T-cell (primary cell): ENCODE measurements around the gene SLC9A1. TPM values are rescaled to one million over a fixed set of nuclear protein-coding genes. Genes with fewer than 3 reads are reported as not detected.
"Not testable (repeated sequence)": the region's sequence is repeated elsewhere in the genome, so short reads cannot be mapped to it uniquely, and the experiment has no call there.

Experiments
- ATAC-seq, 4 experiments: fragments of 200-7000 bp in 3 of 4; fragments of 150-1000 bp in 1 of 4; cut with Tn5 transposase; replicated peaks in 1 of 4; 1 replicate in 3 of 4; 2 replicates in 1 of 4; pipeline ENCODE4 v1.10.0; 2021; ENCODE audit warnings: moderate library complexity in 3 of 4, mild to moderate bottlenecking in 2 of 4, moderate number of reproducible peaks in 1 of 4
- CTCF ChIA-PET, 2 donors: fragments of 300-600 bp; sonication (Branson Sonifier 250); formaldehyde crosslinking; loops; one replicate each; lab custom pipeline; 2022; ENCODE audit warnings: antibody characterized with exemption in 2 of 2; lab: Charles Lee
- POLR2A ChIA-PET, 2 donors: fragments of 300-600 bp; sonication (Branson Sonifier 250); formaldehyde crosslinking; loops; one replicate each; lab custom pipeline; 2022; ENCODE audit warnings: antibody characterized with exemption in 2 of 2; lab: Charles Lee
- DNase-seq, 35 experiments: peaks; one replicate each; pipeline versions ENCODE4 v3.0.0 to v3.0.0-alpha.2; 2013 to 2023
- H3K27ac ChIP-seq: one replicate; pipeline ENCODE4 v1.5.1; 2013; ENCODE audit warnings: low read length
- H3K27me3 ChIP-seq, 2 experiments: replicated peaks in 1 of 2; 1 replicate in 1 of 2; 2 replicates in 1 of 2; pipeline versions ENCODE4 v1.6.1 to v1.7.0; 2013; ENCODE audit warnings: low read length in 1 of 2, mixed read lengths in 1 of 2; ENCODE audit not compliant: control insufficient read depth in 2 of 2, insufficient read depth in 2 of 2; ENCODE audit errors: extremely low read depth in 1 of 2
- H3K36me3 ChIP-seq, 2 donors: 1 replicate in 1 of 2; 2 replicates in 1 of 2; pipeline versions ENCODE4 v1.6.1 to v1.7.0; 2013; ENCODE audit warnings: low read length in 1 of 2; ENCODE audit not compliant: control insufficient read depth in 2 of 2, insufficient read depth in 1 of 2; ENCODE audit errors: extremely low read depth in 1 of 2
- H3K4me1 ChIP-seq, 2 experiments: 1 replicate in 1 of 2; 2 replicates in 1 of 2; pipeline versions ENCODE4 v1.6.1 to v1.7.0; 2013; ENCODE audit warnings: low read length in 2 of 2, mixed read lengths in 1 of 2; ENCODE audit not compliant: insufficient read depth in 2 of 2, control insufficient read depth in 1 of 2; ENCODE audit errors: extremely low read depth in 1 of 2
- H3K4me3 ChIP-seq, 2 donors: 1 replicate in 1 of 2; 2 replicates in 1 of 2; pipeline versions ENCODE4 v1.5.1 to v1.7.0; 2013; ENCODE audit warnings: mild to moderate bottlenecking in 2 of 2, low read length in 1 of 2, moderate library complexity in 1 of 2; ENCODE audit not compliant: control insufficient read depth in 1 of 2; ENCODE audit errors: extremely low read depth in 1 of 2
- H3K9me3 ChIP-seq: 2 replicates; pipeline ENCODE4 v1.7.0; 2013
- H3K27ac Mint-ChIP-seq, 2 donors: one replicate each; pipeline ENCODE4 v1.8.0; 2020 to 2021; ENCODE audit warnings: mild to moderate bottlenecking in 2 of 2, mixed read lengths in 2 of 2
- H3K27me3 Mint-ChIP-seq, 2 donors: one replicate each; pipeline ENCODE4 v1.8.0; 2021 to 2022; ENCODE audit warnings: mixed read lengths in 2 of 2
- H3K36me3 Mint-ChIP-seq: one replicate; pipeline ENCODE4 v1.8.0; 2021; ENCODE audit warnings: mixed read lengths
- H3K4me1 Mint-ChIP-seq, 3 donors: one replicate each; pipeline ENCODE4 v1.8.0; 2020 to 2022; ENCODE audit warnings: mixed read lengths in 3 of 3, mild to moderate bottlenecking in 1 of 3
- H3K4me3 Mint-ChIP-seq, 3 donors: one replicate each; pipeline ENCODE4 v1.8.0; 2020 to 2022; ENCODE audit warnings: mild to moderate bottlenecking in 3 of 3, mixed read lengths in 3 of 3, moderate library complexity in 3 of 3
- H3K9me3 Mint-ChIP-seq, 3 donors: one replicate each; pipeline ENCODE4 v1.8.0; 2020 to 2022; ENCODE audit warnings: mixed read lengths in 3 of 3
- WGBS: methylation state at CpG from one replicate; pipeline ENCODE4 v1.1.5; 2013; ENCODE audit warnings: missing lambda C conversion rate; ENCODE audit not compliant: insufficient coverage; 5-methylcytosine and 5-hydroxymethylcytosine counted together
- total RNA-seq, 35 experiments: library from RNA in 6 of 35; stranded (reverse) in 6 of 35; fragments of 120-200 nt in 1 of 35; gene quantifications; one replicate each; pipeline versions ENCODE4 v1.2.1 to v1.2.4 and lab custom pipeline; 2013 to 2026

SLC9A1 gene
- total RNA-seq (10 to 100 TPM; 14.6 to 24.4 (median 18.5) TPM), total RNA-seq (lab: John Stamatoyannopoulos, UW) (6.8 to 38.6 (median 13.5) reads per million in 29 experiments)
- 9.2 TPM for total RNA-seq (2013)

DNA sequence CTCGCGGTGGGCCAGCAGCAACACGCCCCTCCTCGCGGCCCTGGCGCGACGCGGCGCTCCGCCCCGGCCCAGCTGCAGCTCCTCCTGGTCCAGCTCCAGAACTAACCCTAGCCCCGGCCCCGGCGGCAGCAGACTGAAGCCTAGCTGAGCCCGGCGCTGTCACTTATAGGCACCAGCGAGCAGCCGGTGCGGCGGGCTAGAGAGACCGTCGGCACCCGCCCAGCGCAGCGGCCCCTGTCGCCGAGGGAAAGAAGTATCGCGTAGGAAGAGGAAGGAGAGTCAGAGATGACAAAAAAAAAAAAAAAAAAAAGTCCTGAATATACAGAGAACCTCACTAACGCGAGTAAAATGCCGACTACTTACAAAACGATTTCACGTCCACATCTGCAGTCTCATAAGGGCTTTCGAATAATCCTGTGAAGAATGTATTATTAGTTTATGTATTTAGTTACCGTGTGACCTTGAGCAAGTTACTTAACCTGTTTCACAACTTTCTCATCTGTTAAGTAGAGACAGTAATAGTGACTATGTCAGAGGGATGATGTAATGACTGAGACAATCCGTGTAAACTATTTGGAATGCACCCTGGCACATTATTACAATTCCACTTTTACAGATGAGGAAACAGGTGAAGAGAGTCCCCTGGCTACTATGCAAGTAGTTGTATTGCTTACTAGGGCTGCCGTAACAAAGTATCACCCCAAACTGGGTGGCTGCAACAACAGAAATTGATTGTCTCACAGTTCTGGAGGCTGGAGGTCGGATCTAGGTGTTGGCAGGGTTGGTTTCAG is at the start of gene SLC9A1:
TSS of gene SLC9A1 (minus strand) at position 135 of the 791 bp plus-strand sequence. CDS start 791 bp downstream, outside the sequence.
- no peaks in the 10 kb centered on the region for H3K36me3 ChIP-seq
- CTCF ChIA-PET: interaction anchor here in 1 of 2 donors (0.5 to 2.9 kb wide), 16 partner anchors 11 to 644 kb away, joined by 3 to 17 read pairs (median 5); no protein-coding TSS in a partner anchor
- peaks cover 15 to 44% of the 10 kb centered on the region in 2 experiments for H3K4me1 ChIP-seq
- H3K9me3 ChIP-seq: no peaks in the 10 kb centered on the region
- WGBS: 6% methylated on average over 18 of the region's 40 CpGs
- Mint-ChIP-seq H3K4me3 (peak within 1 kb of the TSS; percentile 84 to 93 (median 86)), H3K9me3 (no peaks in the 10 kb centered on the region), H3K27ac (peak within 1 kb of the TSS; percentile 96 to 100), H3K27me3 (no peaks in the 10 kb centered on the region), H3K36me3 (no peaks in the 10 kb centered on the region), H3K4me1 (peaks cover 48 to 55% (median 49%) of the 10 kb centered on the region in 3 donors)
- ATAC-seq (peak; percentile 91 to 98 (median 97)), DNase-seq (peak; percentile 85 to 96 (median 91))
- POLR2A ChIA-PET: interaction anchor here (0.5 to 2.4 kb wide), 17 partner anchors 11 to 1590 kb away, joined by 3 to 23 read pairs (median 5); partner anchors contain the start of gene FAM76A (in 1 of the 2)
- H3K27ac ChIP-seq: peak within 1 kb of the TSS; percentile 98
- H3K27me3 ChIP-seq: no peaks in the 10 kb centered on the region
- peak within 1 kb of the TSS; percentile 84 to 95 for H3K4me3 ChIP-seq

- Histone ChIP-seq H3K4me1 (no peaks in the 10 kb centered on the region), H3K27ac (no peak overlapping the region), H3K9me3 (no peaks in the 10 kb centered on the region), H3K27me3 (peaks cover 0 to 4% of the 10 kb centered on the region in 2 experiments), H3K36me3 (no peaks in the 10 kb centered on the region), H3K4me3 (no peak overlapping the region)
- no peaks in the 10 kb centered on the region for H3K4me1 Mint-ChIP-seq
- WGBS: no CpG with 5 or more reads among the region's 1 CpG
- H3K9me3 Mint-ChIP-seq: no peaks in the 10 kb centered on the region
- DNase-seq (no peak), ATAC-seq (no peak)
- H3K27ac Mint-ChIP-seq: no peak overlapping the region
- ChIA-PET CTCF (interaction anchor here in 1 of 2 donors (0.6 kb wide), 1 partner anchor 93 kb away, joined by 4 read pairs; no protein-coding TSS in a partner anchor), POLR2A (interaction anchor here in 1 of 2 donors (0.6 kb wide), 1 partner anchor 79 kb away, joined by 4 read pairs; no protein-coding TSS in a partner anchor)
- H3K4me3 Mint-ChIP-seq: no peak overlapping the region
- no peaks in the 10 kb centered on the region for H3K27me3 Mint-ChIP-seq
- no peaks in the 10 kb centered on the region for H3K36me3 Mint-ChIP-seq
Measured at GRCh38 chr1:27203946-27204345, 49.0 kb upstream of the SLC9A1 start.

DNA sequence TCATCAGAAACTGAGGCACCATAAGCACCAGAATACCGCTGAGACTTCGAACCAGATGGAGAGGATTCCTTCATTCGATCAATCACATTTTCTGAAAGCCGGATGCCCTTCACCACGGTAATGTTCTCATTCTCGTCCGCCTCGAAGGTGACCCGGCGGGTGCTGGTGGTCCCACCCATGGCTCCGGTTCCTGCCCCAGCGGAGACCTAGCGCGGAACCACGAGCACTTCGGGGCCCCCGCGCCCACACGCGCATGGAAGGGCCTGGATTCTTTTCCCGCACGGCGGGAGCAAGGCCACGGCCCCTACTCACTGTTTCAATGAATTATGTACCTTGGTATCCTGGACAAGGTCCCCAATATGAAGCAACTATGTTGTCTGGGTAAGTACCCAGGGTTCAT is 46.4 kb upstream of the SLC9A1 start:
- H3K4me1 Mint-ChIP-seq: peaks cover 6 to 8% (median 6%) of the 10 kb centered on the region in 3 donors
- Histone ChIP-seq H3K27me3 (peaks cover 0 to 5% of the 10 kb centered on the region in 2 experiments), H3K9me3 (no peaks in the 10 kb centered on the region), H3K4me1 (peaks cover 0 to 4% of the 10 kb centered on the region in 2 experiments), H3K36me3 (no peaks in the 10 kb centered on the region), H3K27ac (no peak overlapping the region), H3K4me3 (no peak overlapping the region)
- POLR2A ChIA-PET: interaction anchor here in 1 of 2 donors (0.6 kb wide), 1 partner anchor 57 kb away, joined by 15 read pairs; no protein-coding TSS in a partner anchor
- H3K27ac Mint-ChIP-seq: no peak overlapping the region
- no peaks in the 10 kb centered on the region for H3K27me3 Mint-ChIP-seq
- CTCF ChIA-PET: interaction anchor here in 1 of 2 donors (0.7 kb wide), 1 partner anchor 49 kb away, joined by 3 read pairs; no protein-coding TSS in a partner anchor
- 92% methylated on average over 18 of the region's 24 CpGs for WGBS
- H3K9me3 Mint-ChIP-seq: no peaks in the 10 kb centered on the region
- H3K4me3 Mint-ChIP-seq: no peak overlapping the region
- DNase-seq: no peak
- no peaks in the 10 kb centered on the region for H3K36me3 Mint-ChIP-seq
- no peak for ATAC-seq

DNA sequence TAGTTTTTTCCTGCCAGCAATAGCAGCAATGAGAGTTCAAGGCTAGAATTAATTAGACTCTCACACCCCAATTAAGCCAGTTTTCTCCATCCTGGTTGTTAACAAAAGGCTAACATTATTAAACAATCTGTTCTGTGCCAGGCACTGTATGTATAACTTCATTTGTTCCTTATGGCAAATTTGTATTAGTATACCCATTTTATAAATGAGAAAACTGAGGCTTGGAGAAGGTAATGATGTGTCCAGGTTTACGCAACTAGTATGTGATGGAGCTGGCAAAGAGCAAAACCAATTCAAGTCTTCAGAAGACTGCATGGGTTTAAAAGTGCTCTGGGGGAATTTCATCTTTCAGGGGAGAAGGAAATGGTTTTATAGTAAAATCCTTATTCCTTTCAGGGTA is 38.3 kb upstream of the SLC9A1 start:
- H3K36me3 Mint-ChIP-seq: no peaks in the 10 kb centered on the region
- peaks cover 5 to 7% (median 5%) of the 10 kb centered on the region in 3 donors for H3K4me1 Mint-ChIP-seq
- H3K4me3 Mint-ChIP-seq: no peak overlapping the region

DNA sequence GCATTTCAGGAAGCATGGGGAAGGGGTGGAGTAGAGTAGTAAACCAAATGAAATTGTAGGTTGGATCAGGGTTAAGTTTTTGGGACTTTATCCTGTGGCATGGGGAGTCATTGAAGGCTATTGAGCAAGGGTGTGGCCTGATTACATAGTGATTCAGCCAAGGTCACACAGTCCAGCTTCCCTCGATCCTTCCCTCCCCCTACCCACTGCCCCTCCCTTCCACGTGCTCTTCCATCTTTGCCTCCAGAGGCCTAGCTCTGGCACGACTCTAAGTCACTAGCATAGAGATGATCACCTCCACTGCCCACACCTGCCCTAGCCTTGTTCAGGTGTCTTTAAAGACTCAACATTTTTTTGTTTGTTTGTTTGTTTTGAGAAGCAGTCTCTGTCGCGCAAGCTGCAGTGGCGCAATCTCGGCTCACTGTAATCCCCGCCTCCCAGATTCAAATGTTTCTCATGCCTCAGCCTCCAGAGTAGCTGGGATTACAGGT is 37.2 kb upstream of the SLC9A1 start:
- ChIA-PET CTCF (interaction anchor here in 1 of 2 donors (0.7 kb wide), 1 partner anchor 17 kb away, joined by 3 read pairs; no protein-coding TSS in a partner anchor), POLR2A (interaction anchor here in 1 of 2 donors (0.6 to 0.7 kb wide), 3 partner anchors 352 to 785 kb away, joined by 3 to 5 read pairs (median 5); no protein-coding TSS in a partner anchor)
- ATAC-seq (no peak), DNase-seq (no peak)
- no peak overlapping the region for H3K4me3 Mint-ChIP-seq
- Histone ChIP-seq H3K36me3 (no peaks in the 10 kb centered on the region), H3K4me1 (no peaks in the 10 kb centered on the region), H3K27ac (no peak overlapping the region), H3K27me3 (peaks cover 0 to 7% of the 10 kb centered on the region in 2 experiments), H3K4me3 (no peak overlapping the region), H3K9me3 (no peaks in the 10 kb centered on the region)
- H3K27me3 Mint-ChIP-seq: peaks cover 0 to 4% of the 10 kb centered on the region in 2 donors
- no peak overlapping the region for H3K27ac Mint-ChIP-seq
- H3K9me3 Mint-ChIP-seq: no peaks in the 10 kb centered on the region
- H3K4me1 Mint-ChIP-seq: no peaks in the 10 kb centered on the region
- no peaks in the 10 kb centered on the region for H3K36me3 Mint-ChIP-seq
- WGBS: 98% methylated on average over 5 of the region's 8 CpGs

More for the DNA sequence above, 38.3 kb upstream of the SLC9A1 start:
- ChIA-PET POLR2A (no interaction called here), CTCF (no interaction called here)
- Mint-ChIP-seq H3K27me3 (peaks cover 0 to 4% of the 10 kb centered on the region in 2 donors), H3K27ac (no peak overlapping the region), H3K9me3 (no peaks in the 10 kb centered on the region)
- no CpG with 5 or more reads among the region's 1 CpG for WGBS
- Histone ChIP-seq H3K9me3 (no peaks in the 10 kb centered on the region), H3K4me3 (no peak overlapping the region), H3K27me3 (peaks cover 0 to 7% of the 10 kb centered on the region in 2 experiments), H3K4me1 (peaks cover 0 to 4% of the 10 kb centered on the region in 2 experiments), H3K27ac (no peak overlapping the region), H3K36me3 (no peaks in the 10 kb centered on the region)
- ATAC-seq (no peak), DNase-seq (no peak)

DNA sequence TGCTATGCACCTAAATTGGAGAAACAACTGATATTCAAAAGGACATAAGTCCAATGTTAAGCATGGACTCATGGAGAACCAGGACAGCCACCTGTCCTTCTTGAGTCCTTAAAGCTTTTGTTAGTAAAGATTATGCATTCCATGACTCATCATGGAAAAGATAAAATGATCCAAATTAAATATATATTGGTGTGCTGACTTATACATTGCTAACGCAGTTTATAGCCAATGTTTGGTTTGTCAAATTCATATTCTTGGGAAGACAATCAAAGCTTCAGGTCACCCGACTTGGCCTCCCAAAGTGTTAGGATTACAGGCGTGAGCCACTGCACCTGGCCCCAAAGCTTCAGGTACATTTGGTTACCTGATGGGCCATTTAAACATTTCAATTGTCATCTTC is 29.7 kb upstream of the SLC9A1 start:
- H3K4me3 Mint-ChIP-seq, H3K4me1 ChIP-seq, H3K9me3 Mint-ChIP-seq, H3K36me3 ChIP-seq, H3K27me3 ChIP-seq, H3K27me3 Mint-ChIP-seq, H3K27ac ChIP-seq, H3K27ac Mint-ChIP-seq, H3K4me1 Mint-ChIP-seq, ATAC-seq, H3K36me3 Mint-ChIP-seq, POLR2A ChIA-PET, CTCF ChIA-PET, H3K4me3 ChIP-seq, DNase-seq, H3K9me3 ChIP-seq: not testable (repeated sequence)
- WGBS: 76% methylated on average over 2 of the region's 3 CpGs
